H1 (cell line): ENCODE data around the gene SMOC2. TPM values are rescaled to one million over a fixed set of nuclear protein-coding genes. Genes with fewer than 3 reads are reported as not detected.
A peak's percentile ranks its signal among the peaks of the same experiment; 100 is the strongest.

Experiments used
- CTCF ChIA-PET: fragments of 300-600 bp; sonication (Branson Sonifier 250); formaldehyde crosslinking; loops from one replicate; lab custom pipeline; 2021; ENCODE audit not compliant: partially characterized antibody; lab: Charles Lee
- POLR2A ChIA-PET: fragments of 300-600 bp; sonication (Branson Sonifier 250); formaldehyde crosslinking; loops from one replicate; lab custom pipeline; 2021; ENCODE audit warnings: inconsistent platforms; ENCODE audit not compliant: partially characterized antibody; lab: Charles Lee
- DNase-seq, 2 experiments: peaks; one replicate each; pipeline versions ENCODE4 v3.0.0 to v3.0.0-alpha.2; 2010 to 2022; ENCODE audit warnings: low spot score in 2 of 2, low read depth in 1 of 2, mixed read lengths in 1 of 2
- FAIRE-seq: peaks from 2 replicates; lab custom pipeline; 2011; peaks lifted over from hg19 to GRCh38; lab: Jason Lieb, UNC
- H2AFZ ChIP-seq: 2 replicates; pipeline ENCODE4 v1.8.1; 2012; ENCODE audit warnings: low read length, inconsistent platforms
- H2AK5ac ChIP-seq: 2 replicates; pipeline ENCODE4 v1.6.1; 2013; ENCODE audit warnings: low read depth, low read length
- H2BK120ac ChIP-seq: replicated peaks from 2 replicates; pipeline ENCODE3; 2013; ENCODE audit warnings: low read depth, low read length, inconsistent platforms
- H2BK12ac ChIP-seq: 2 replicates; pipeline ENCODE4 v1.6.1; 2013; ENCODE audit warnings: low read depth, low read length
- H2BK15ac ChIP-seq: 2 replicates; pipeline ENCODE4 v1.6.1; 2013; ENCODE audit warnings: low read length
- H2BK20ac ChIP-seq: 2 replicates; pipeline ENCODE4 v1.6.1; 2013; ENCODE audit warnings: low read length
- H2BK5ac ChIP-seq: 2 replicates; pipeline ENCODE4 v1.6.1; 2013; ENCODE audit warnings: low read depth, low read length
- H3K14ac ChIP-seq: 2 replicates; pipeline ENCODE4 v1.6.1; 2013; ENCODE audit warnings: inconsistent platforms; ENCODE audit not compliant: insufficient read length
- H3K18ac ChIP-seq: 2 replicates; pipeline ENCODE4 v1.6.1; 2013; ENCODE audit warnings: low read length; ENCODE audit errors: extremely low read depth
- H3K23ac ChIP-seq: 2 replicates; pipeline ENCODE4 v1.6.1; 2013; ENCODE audit warnings: inconsistent platforms; ENCODE audit not compliant: insufficient read length
- H3K23me2 ChIP-seq: 2 replicates; pipeline ENCODE4 v1.6.1; 2013; ENCODE audit warnings: low read depth, low read length
- H3K27ac ChIP-seq: 2 replicates; pipeline ENCODE4 v1.6.1; 2011; ENCODE audit warnings: low read depth, low read length, inconsistent platforms
- H3K27me3 ChIP-seq, 4 experiments: replicated peaks in 1 of 4; 1 replicate in 1 of 4; 2 replicates in 3 of 4; pipeline versions ENCODE4 v1.6.1 to v1.8.1; 2011 to 2013; ENCODE audit warnings: low read length in 3 of 4, mild to moderate bottlenecking in 3 of 4, inconsistent platforms in 2 of 4, mixed read lengths in 2 of 4, moderate library complexity in 1 of 4; ENCODE audit not compliant: control insufficient read depth in 3 of 4, insufficient read depth in 3 of 4; ENCODE audit errors: extremely low read depth in 1 of 4
- H3K36me3 ChIP-seq, 4 experiments: 2 replicates each; pipeline versions ENCODE4 v1.6.1 to v1.8.1; 2011 to 2013; ENCODE audit warnings: mild to moderate bottlenecking in 4 of 4, low read length in 3 of 4, moderate library complexity in 2 of 4, control low read depth in 1 of 4, inconsistent platforms in 1 of 4; ENCODE audit not compliant: insufficient read depth in 4 of 4, control insufficient read depth in 2 of 4
- H3K4ac ChIP-seq: replicated peaks from 2 replicates; pipeline ENCODE3; 2013; ENCODE audit warnings: low read length, low read depth, mixed read lengths, inconsistent platforms; ENCODE audit not compliant: insufficient read length
- H3K4me1 ChIP-seq, 4 experiments: replicated peaks in 1 of 4; 1 replicate in 1 of 4; 2 replicates in 3 of 4; pipeline versions ENCODE4 v1.6.1 to v1.8.1; 2011 to 2013; ENCODE audit warnings: low read length in 3 of 4, inconsistent platforms in 2 of 4, mixed read lengths in 1 of 4; ENCODE audit not compliant: insufficient read depth in 4 of 4, control insufficient read depth in 3 of 4
- H3K4me2 ChIP-seq, 2 experiments: 2 replicates each; pipeline versions ENCODE4 v1.6.1 to v1.8.1; 2011 to 2013; ENCODE audit warnings: low read depth in 2 of 2, low read length in 2 of 2, control low read depth in 1 of 2, inconsistent platforms in 1 of 2, mild to moderate bottlenecking in 1 of 2; ENCODE audit not compliant: insufficient read depth in 1 of 2
- H3K4me3 ChIP-seq, 4 experiments: fragments of 200-600, 300-600 bp in 1 of 4; sonication (generic), shearing (Covaris generic), sonication (Bioruptor Twin) in 1 of 4; 2 replicates each; pipeline versions ENCODE4 v1.5.1 to v1.8.1; 2011 to 2016; ENCODE audit warnings: low read length in 4 of 4, low read depth in 3 of 4, control low read depth in 2 of 4, inconsistent platforms in 2 of 4, mild to moderate bottlenecking in 2 of 4, mixed read lengths in 1 of 4, moderate library complexity in 1 of 4; ENCODE audit not compliant: insufficient read depth in 2 of 4; ENCODE audit errors: extremely low read depth in 1 of 4
- H3K56ac ChIP-seq: replicated peaks from 2 replicates; pipeline ENCODE3; 2013; ENCODE audit warnings: low read depth, mild to moderate bottlenecking, mixed read lengths, low read length, inconsistent platforms; ENCODE audit not compliant: insufficient read length
- H3K79me1 ChIP-seq: 2 replicates; pipeline ENCODE4 v1.6.1; 2013; ENCODE audit warnings: low read depth, low read length, control low read depth
- H3K79me2 ChIP-seq, 2 experiments: 2 replicates each; pipeline versions ENCODE4 v1.6.1 to v1.8.1; 2012 to 2013; ENCODE audit warnings: low read length in 2 of 2, mild to moderate bottlenecking in 2 of 2, inconsistent platforms in 1 of 2; ENCODE audit not compliant: insufficient read depth in 2 of 2, control insufficient read depth in 1 of 2
- H3K9ac ChIP-seq, 4 experiments: replicated peaks in 1 of 4; 1 replicate in 1 of 4; 2 replicates in 3 of 4; pipeline versions ENCODE4 v1.6.1 to v1.8.1; 2011 to 2013; ENCODE audit warnings: low read depth in 3 of 4, low read length in 3 of 4, control low read depth in 2 of 4, mild to moderate bottlenecking in 2 of 4, moderate library complexity in 2 of 4, inconsistent platforms in 1 of 4; ENCODE audit errors: extremely low read depth in 1 of 4
- H3K9me3 ChIP-seq, 2 experiments: 2 replicates each; pipeline versions ENCODE4 v1.6.1 to v1.8.1; 2012 to 2013; ENCODE audit warnings: mild to moderate bottlenecking in 2 of 2, moderate library complexity in 2 of 2, control low read depth in 1 of 2, inconsistent platforms in 1 of 2, low read depth in 1 of 2, low read length in 1 of 2, mixed read lengths in 1 of 2; ENCODE audit not compliant: insufficient read depth in 2 of 2
- H4K20me1 ChIP-seq, 2 experiments: replicated peaks in 1 of 2; 2 replicates each; pipeline versions ENCODE3 to v1.8.1; 2011 to 2013; ENCODE audit warnings: inconsistent platforms in 2 of 2, low read length in 2 of 2, mild to moderate bottlenecking in 1 of 2; ENCODE audit not compliant: insufficient read depth in 2 of 2, control insufficient read depth in 1 of 2
- H4K5ac ChIP-seq: 2 replicates; pipeline ENCODE4 v1.6.1; 2013; ENCODE audit warnings: low read length, low read depth, mixed read lengths, inconsistent platforms; ENCODE audit not compliant: insufficient read length
- H4K8ac ChIP-seq: 2 replicates; pipeline ENCODE4 v1.8.0; 2013; ENCODE audit warnings: mild to moderate bottlenecking, moderate library complexity, low read length, inconsistent platforms; ENCODE audit not compliant: insufficient read depth; ENCODE audit errors: extremely low read depth
- H4K91ac ChIP-seq: replicated peaks from 2 replicates; pipeline ENCODE3; 2013; ENCODE audit warnings: low read length, mixed read lengths, inconsistent platforms; ENCODE audit not compliant: insufficient read length
- EGR1 ChIP-seq: IDR thresholded peaks from 2 replicates; pipeline ENCODE4 v1.6.1; 2011; ENCODE audit warnings: low read depth, low read length, borderline replicate concordance
- EZH2 ChIP-seq: fragments of 200-600 bp; sonication (generic); IDR thresholded peaks from 2 replicates; pipeline ENCODE4 v1.7.1; 2012; ENCODE audit warnings: low read depth, mild to moderate bottlenecking, moderate library complexity, low read length, inconsistent platforms; ENCODE audit not compliant: severe bottlenecking
- SAP30 ChIP-seq: fragments of 300-600 bp; sonication (generic); IDR thresholded peaks from 2 replicates; pipeline ENCODE4 v1.7.1; 2012; ENCODE audit warnings: low read length, moderate library complexity, mild to moderate bottlenecking, inconsistent platforms; ENCODE audit not compliant: insufficient read depth, insufficient replicate concordance
- SP4 ChIP-seq: IDR thresholded peaks from 2 replicates; pipeline ENCODE4 v1.6.1; 2012; ENCODE audit warnings: low read length, inconsistent platforms
- WGBS, 2 experiments: shearing (Covaris generic) in 1 of 2; methylation state at CpG; one replicate each; pipeline versions ENCODE4 v1.1.6 to v1.1.7; 2013 to 2015; ENCODE audit warnings: low lambda C conversion rate in 2 of 2, mixed read lengths in 2 of 2, inconsistent platforms in 1 of 2, low coverage in 1 of 2, missing lambda C conversion rate in 1 of 2; ENCODE audit not compliant: insufficient replicate concordance in 2 of 2, insufficient coverage in 1 of 2, insufficient read length in 1 of 2; ENCODE audit errors: extremely low coverage in 1 of 2, missing lambda C conversion rate in 1 of 2; 5-methylcytosine and 5-hydroxymethylcytosine counted together
- polyA plus RNA-seq, 7 experiments: library from polyadenylated mRNA; depleted of rRNA in 3 of 7; stranded (reverse) in 5 of 7; unstranded in 2 of 7; fragments of >200 nt in 5 of 7; fragments of 200-250 nt in 2 of 7; gene quantifications; 1 replicate in 5 of 7; 2 replicates in 1 of 7; 4 replicates in 1 of 7; pipeline versions ENCODE4 v1.2.1 to v1.2.3, GENCODE V29; 2011 to 2013; ENCODE audit warnings: missing spikeins in 2 of 7, mixed read lengths in 2 of 7
- total RNA-seq: library from RNA; stranded (reverse); fragmentation: NEBNext Ultra II Directional; extraction: Animal tissue kit (Norgen Biotek cat#: 25700); gene quantifications from 2 replicates; pipeline ENCODE4 v1.2.1, GENCODE V29; 2021

The SMOC2 gene
- total and polyA plus RNA-seq, 2 of the 8 experiments (the other 6 are each of a cell fraction or from before 2014, with no cell fraction given) = 7.7 to 8.5 TPM

DNA sequence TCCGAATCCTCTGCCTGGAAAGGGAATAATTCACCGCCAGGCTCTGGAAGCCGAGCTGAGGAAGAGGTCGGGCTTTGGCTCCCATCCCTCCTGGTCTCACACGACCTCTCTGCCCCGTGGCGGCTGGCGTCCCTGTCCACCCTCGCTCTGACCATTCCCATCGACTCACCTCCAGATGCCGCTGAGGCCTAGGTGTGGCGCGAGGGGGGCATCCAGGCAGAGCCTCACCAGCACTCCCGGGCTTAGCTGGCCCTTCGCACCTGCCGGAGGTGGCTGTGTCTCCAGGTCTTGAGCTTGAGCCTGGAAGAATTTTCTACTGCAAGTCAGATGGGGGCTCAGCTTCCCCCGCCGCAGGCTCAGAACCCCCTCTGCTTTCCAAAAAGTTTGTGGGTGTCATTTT, 28.5 kb upstream of the SMOC2 start:
- CTCF ChIA-PET = interaction anchor here (0.6 to 1.2 kb wide), 4 partner anchors 10 to 339 kb away, joined by 3 to 4 read pairs (median 4); no protein-coding TSS in a partner anchor
- no peak overlapping the region for H4K5ac ChIP-seq
- no peak overlapping the region for H3K4ac ChIP-seq
- no peak overlapping the region for H2AFZ ChIP-seq
- no peak overlapping the region for H4K8ac ChIP-seq
- no peak overlapping the region for H2BK15ac ChIP-seq
- H2BK12ac ChIP-seq = no peak overlapping the region
- H3K4me2 ChIP-seq = no peak overlapping the region
- POLR2A ChIA-PET = no interaction called here
- no peak overlapping the region for H3K9ac ChIP-seq
- no peaks in the 10 kb centered on the region for H3K36me3 ChIP-seq
- DNase-seq = peak in 1 of 2 experiments; percentile 39
- no peak overlapping the region for H4K91ac ChIP-seq
- H3K79me1 ChIP-seq = no peaks in the 10 kb centered on the region
- no peaks in the 10 kb centered on the region for H3K9me3 ChIP-seq
- no peak overlapping the region for H3K14ac ChIP-seq
- H3K4me3 ChIP-seq = no peak overlapping the region
- TF ChIP-seq SAP30 (no peak), SP4 (no peak), EGR1 (no peak), EZH2 (no peak)
- H3K27ac ChIP-seq = no peak overlapping the region; the same call in 1 of the 2 replicates
- H3K79me2 ChIP-seq = no peaks in the 10 kb centered on the region
- no peaks in the 10 kb centered on the region for H3K23me2 ChIP-seq
- H2AK5ac ChIP-seq = no peak overlapping the region
- no peak overlapping the region for H3K18ac ChIP-seq
- no peak overlapping the region for H2BK120ac ChIP-seq
- H3K4me1 ChIP-seq = peaks cover 0 to 3% (median 0%) of the 10 kb centered on the region in 4 experiments; a peak in 2 of 7 replicates
- FAIRE-seq = no peak
- WGBS, 2 experiments = 93% methylated on average over 18 of the region's 18 CpGs; no CpG with 5 or more reads in 1 of the 2 experiments
- no peaks in the 10 kb centered on the region for H4K20me1 ChIP-seq
- H3K56ac ChIP-seq = no peak overlapping the region
- no peaks in the 10 kb centered on the region for H3K27me3 ChIP-seq
- H3K23ac ChIP-seq = no peak overlapping the region
- H2BK20ac ChIP-seq = no peak overlapping the region
- H2BK5ac ChIP-seq = no peak overlapping the region
